Hematopoietic multipotent progenitor cell (in vitro differentiated cells): Measurements from ENCODE around the gene CCNK. TPM values are rescaled to one million over a fixed set of nuclear protein-coding genes. Genes with fewer than 3 reads are reported as not detected.

Experiments
- DNase-seq, 3 donors: peaks; one replicate each; pipeline ENCODE4 v3.0.0-alpha.2; 2011 to 2015; ENCODE audit warnings: low read depth in 2 of 3, low spot score in 2 of 3
- total RNA-seq: library from RNA; depleted of rRNA; stranded (reverse); fragments of >200 nt; gene quantifications from one replicate; pipeline ENCODE4 v1.2.3, GENCODE V29; 2012

Gene CCNK
- total RNA-seq, 1 donor, result 26.4 TPM

GRCh38 chr14:99532310-99532709 lies 51.1 kb downstream of the CCNK start:
- no peak for DNase-seq

- DNase-seq, result no peak
Observed at GRCh38 chr14:99534333-99534732, 53.1 kb downstream of the CCNK start.

- DNase-seq, result no peak
Observed at GRCh38 chr14:99534863-99535262, 53.7 kb downstream of the CCNK start.

GRCh38 chr14:99535448-99535847 lies 54.2 kb downstream of the CCNK start:
- DNase-seq, result no peak

GRCh38 chr14:99535908-99536778 lies 54.9 kb downstream of the CCNK start:
- DNase-seq, result no peak

GRCh38 chr14:99537399-99537798 lies 56.2 kb downstream of the CCNK start:
- DNase-seq, result no peak

- no peak for DNase-seq
Observed at GRCh38 chr14:99538275-99538674, 57.1 kb downstream of the CCNK start.

GRCh38 chr14:99538733-99539132 lies 57.5 kb downstream of the CCNK start:
- DNase-seq, result no peak

GRCh38 chr14:99539491-99539890 lies 58.3 kb downstream of the CCNK start:
- no peak for DNase-seq

- no peak for DNase-seq
Observed at GRCh38 chr14:99540196-99541032, 59.2 kb downstream of the CCNK start.

GRCh38 chr14:99541211-99541610 lies 60.0 kb downstream of the CCNK start:
- DNase-seq, result no peak

GRCh38 chr14:99541677-99542470 lies 60.7 kb downstream of the CCNK start:
- DNase-seq, result peak in 2 of 3 donors; percentile 27 to 51

- DNase-seq, result no peak
Observed at GRCh38 chr14:99542566-99542965, 61.4 kb downstream of the CCNK start.

- no peak for DNase-seq
Observed at GRCh38 chr14:99543370-99543769, 62.2 kb downstream of the CCNK start.

- DNase-seq, result no peak
Observed at GRCh38 chr14:99543985-99544384, 62.8 kb downstream of the CCNK start.

- DNase-seq, result no peak
Observed at GRCh38 chr14:99544991-99545390, 63.8 kb downstream of the CCNK start.

- no peak for DNase-seq
Observed at GRCh38 chr14:99545586-99545985, 64.4 kb downstream of the CCNK start.

GRCh38 chr14:99546234-99546879 lies 65.1 kb downstream of the CCNK start:
- no peak for DNase-seq

GRCh38 chr14:99548255-99548654 lies 67.0 kb downstream of the CCNK start:
- no peak for DNase-seq

- DNase-seq, result no peak
Observed at GRCh38 chr14:99548871-99549515, 67.8 kb downstream of the CCNK start.
